ENCODE results near the gene AHNAK.
"Not testable (repeated sequence)": the region's sequence is repeated elsewhere in the genome, so short reads cannot be mapped to it uniquely, and the experiment has no call there.

The AHNAK gene

GRCh38 chr11:62501432-62501891, 45.1 kb downstream of the AHNAK start:
- Histone ChIP-seq H3K27ac (peak overlapping the region; percentile 36 to 38), H3K36me3 (no peaks in the 10 kb centered on the region), H3K9me3 (no peaks in the 10 kb centered on the region), H3K4me3 (no peak overlapping the region), H3K4me1 (peaks cover 0 to 49% (median 22%) of the 10 kb centered on the region in 4 donors), H3K27me3 (no peaks in the 10 kb centered on the region)
- DNase-seq, result peak in 1 of 2 donors; percentile 35
- intact Hi-C loops (cut with DNase I; ENCODE audit: low total_unique reads), result no loop called here
- TF ChIP-seq, protein P1, sequence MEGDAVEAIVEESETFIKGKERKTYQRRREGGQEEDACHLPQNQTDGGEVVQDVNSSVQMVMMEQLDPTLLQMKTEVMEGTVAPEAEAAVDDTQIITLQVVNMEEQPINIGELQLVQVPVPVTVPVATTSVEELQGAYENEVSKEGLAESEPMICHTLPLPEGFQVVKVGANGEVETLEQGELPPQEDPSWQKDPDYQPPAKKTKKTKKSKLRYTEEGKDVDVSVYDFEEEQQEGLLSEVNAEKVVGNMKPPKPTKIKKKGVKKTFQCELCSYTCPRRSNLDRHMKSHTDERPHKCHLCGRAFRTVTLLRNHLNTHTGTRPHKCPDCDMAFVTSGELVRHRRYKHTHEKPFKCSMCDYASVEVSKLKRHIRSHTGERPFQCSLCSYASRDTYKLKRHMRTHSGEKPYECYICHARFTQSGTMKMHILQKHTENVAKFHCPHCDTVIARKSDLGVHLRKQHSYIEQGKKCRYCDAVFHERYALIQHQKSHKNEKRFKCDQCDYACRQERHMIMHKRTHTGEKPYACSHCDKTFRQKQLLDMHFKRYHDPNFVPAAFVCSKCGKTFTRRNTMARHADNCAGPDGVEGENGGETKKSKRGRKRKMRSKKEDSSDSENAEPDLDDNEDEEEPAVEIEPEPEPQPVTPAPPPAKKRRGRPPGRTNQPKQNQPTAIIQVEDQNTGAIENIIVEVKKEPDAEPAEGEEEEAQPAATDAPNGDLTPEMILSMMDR (IDR thresholded peaks at IDR 0.05), result no peak

DNA sequence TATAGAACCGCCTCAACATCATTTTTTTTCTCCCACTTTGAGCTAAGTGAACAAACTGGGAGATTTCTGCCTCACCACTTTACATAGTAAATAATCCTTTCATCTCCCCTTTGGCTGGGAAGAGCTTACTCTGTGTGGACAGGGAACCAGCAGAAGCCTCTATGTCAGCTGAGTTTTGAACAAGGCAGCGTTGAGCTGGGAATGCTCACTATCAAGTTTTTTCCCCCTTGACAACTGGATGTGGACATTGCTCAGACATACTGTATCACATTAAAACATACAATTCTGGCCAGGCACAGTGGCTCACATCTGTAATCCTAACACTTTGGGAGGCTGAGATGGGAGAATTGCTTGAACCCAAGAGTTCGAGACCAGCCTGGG, 46.0 kb downstream of the AHNAK start:
- intact Hi-C loops (cut with DNase I; ENCODE audit: low total_unique reads), result no loop called here
- H3K27ac ChIP-seq, result peak overlapping the region in 1 of 2 donors; percentile 38
- H3K9me3 ChIP-seq, result no peaks in the 10 kb centered on the region
- H3K27me3 ChIP-seq, result no peaks in the 10 kb centered on the region
- H3K4me1 ChIP-seq, result peaks cover 0 to 41% (median 22%) of the 10 kb centered on the region in 4 donors
- no peak overlapping the region for H3K4me3 ChIP-seq
- DNase-seq, result no peak
- no peaks in the 10 kb centered on the region for H3K36me3 ChIP-seq
- TF ChIP-seq, protein P1 (IDR thresholded peaks at IDR 0.05), result no peak

DNA sequence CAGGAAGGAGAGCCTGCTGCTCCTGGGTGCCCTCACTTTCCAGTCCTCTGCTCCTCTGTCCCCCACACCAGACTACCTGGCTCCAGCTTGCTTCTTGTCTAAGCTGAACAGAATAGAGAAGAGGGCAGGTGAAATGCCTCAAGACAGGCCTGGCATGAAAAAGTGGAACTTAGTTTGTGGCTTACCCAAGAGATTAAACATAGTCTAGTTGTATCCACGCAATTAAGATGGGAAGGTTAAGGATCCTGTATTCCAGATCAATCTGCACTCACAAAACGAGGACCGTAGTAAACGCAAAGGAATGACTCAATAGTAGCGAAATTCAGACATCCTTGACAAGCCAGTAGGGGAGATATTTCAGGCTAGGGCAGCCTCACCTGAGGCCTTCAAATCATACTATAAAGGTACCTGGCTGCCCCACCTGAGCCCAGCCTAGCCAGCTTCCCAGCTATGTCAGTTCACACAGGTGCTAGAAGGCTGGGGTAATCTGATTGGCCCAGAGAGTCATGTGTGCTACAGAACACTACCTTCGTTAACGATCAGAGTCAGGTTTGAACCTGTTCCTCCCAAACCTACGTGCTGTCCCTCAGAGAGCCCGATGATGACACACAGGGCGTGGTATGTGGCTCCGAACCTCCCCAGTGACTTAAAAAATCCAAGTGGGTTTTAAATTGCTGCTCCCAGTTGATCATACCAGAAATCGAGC, 46.5 kb downstream of the AHNAK start:
- intact Hi-C loops (cut with DNase I; ENCODE audit: low total_unique reads), result no loop called here
- TF ChIP-seq, protein P1 (IDR thresholded peaks at IDR 0.05), result no peak
- peaks cover 0 to 38% (median 19%) of the 10 kb centered on the region in 4 donors for H3K4me1 ChIP-seq
- H3K36me3 ChIP-seq, result no peaks in the 10 kb centered on the region
- H3K27me3 ChIP-seq, result no peaks in the 10 kb centered on the region
- H3K9me3 ChIP-seq, result no peaks in the 10 kb centered on the region
- peak overlapping the region in 1 of 2 donors; percentile 38 for H3K27ac ChIP-seq
- no peak for DNase-seq
- no peak overlapping the region for H3K4me3 ChIP-seq

DNA sequence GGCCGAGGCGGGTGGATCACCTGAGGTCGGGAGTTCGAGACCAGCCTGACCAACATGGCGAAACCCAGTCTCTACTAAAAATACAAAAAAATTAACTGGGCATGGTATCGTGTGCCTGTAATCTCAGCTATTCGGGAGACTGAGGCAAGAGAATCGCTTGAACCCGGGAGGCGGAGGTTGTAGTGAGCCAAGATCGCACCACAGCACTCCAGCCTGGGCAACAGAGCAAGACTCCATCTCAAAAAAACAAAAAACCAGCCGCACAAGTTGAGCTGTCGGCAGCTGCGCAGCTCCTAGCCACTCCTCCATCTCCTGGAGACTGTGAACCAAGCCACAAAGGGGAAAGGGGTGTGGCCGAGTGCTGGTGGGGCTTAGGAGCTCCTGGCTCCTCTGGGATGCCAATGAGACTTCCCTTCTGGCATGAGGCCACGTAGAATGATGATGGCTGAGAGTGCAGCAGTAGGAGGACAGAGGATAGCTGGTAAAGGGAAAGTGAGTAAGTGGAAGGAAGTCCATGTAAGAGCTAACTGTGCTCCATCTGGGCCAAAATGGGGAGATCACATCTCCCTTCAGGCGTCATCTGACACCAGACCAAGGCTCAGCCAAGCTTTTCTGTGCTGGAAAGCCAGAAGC, 47.2 kb downstream of the AHNAK start:
- peak; percentile 74 to 78 for DNase-seq
- H3K4me3 ChIP-seq; H3K36me3 ChIP-seq; intact Hi-C loops (cut with DNase I; ENCODE audit: low total_unique reads); H3K27ac ChIP-seq; H3K27me3 ChIP-seq; H3K9me3 ChIP-seq: not testable (repeated sequence)
- peaks cover 0 to 31% (median 16%) of the 10 kb centered on the region in 4 donors for H3K4me1 ChIP-seq

- no peaks in the 10 kb centered on the region for H3K27me3 ChIP-seq
- peaks cover 0 to 29% (median 16%) of the 10 kb centered on the region in 4 donors for H3K4me1 ChIP-seq
- no peaks in the 10 kb centered on the region for H3K9me3 ChIP-seq
- H3K36me3 ChIP-seq, result no peaks in the 10 kb centered on the region
- H3K4me3 ChIP-seq, result no peak overlapping the region
- TF ChIP-seq, protein P1 (IDR thresholded peaks at IDR 0.05), result no peak
- DNase-seq, result no peak
- no peak overlapping the region for H3K27ac ChIP-seq
- intact Hi-C loops (cut with DNase I; ENCODE audit: low total_unique reads), result no loop called here
Observed at GRCh38 chr11:62498492-62499286, 47.9 kb downstream of the AHNAK start.
